GM12892 (cell line): ENCODE data around the gene EPX.

Source experiments
- POLR2A ChIP-seq: IDR thresholded peaks from 2 replicates; pipeline ENCODE4 v1.6.1; 2011; ENCODE audit warnings: low read depth, low read length, control low read depth
- POLR2AphosphoS5 ChIP-seq: IDR thresholded peaks from 2 replicates; pipeline ENCODE4 v1.6.1; 2011; ENCODE audit warnings: low read depth, low read length, control low read depth

DNA sequence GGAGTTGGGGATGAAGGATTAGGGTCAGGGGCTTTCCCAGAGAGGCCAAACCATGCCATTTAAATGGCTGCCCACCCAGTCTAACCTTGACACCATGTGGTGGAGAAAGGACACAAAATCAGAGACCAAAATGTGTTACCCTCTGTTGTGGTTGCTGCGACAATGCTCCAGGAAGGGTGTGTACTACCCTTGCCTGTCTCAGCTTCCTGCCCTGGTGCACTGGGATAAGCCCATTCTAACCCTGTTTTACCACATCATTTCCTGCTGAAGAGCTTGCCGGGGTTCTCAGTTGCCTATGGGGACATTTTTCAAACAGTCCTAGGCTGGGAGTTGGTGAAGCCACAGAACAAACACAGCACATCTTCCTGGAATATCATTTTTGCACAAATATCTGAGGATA, 39.5 kb upstream of the EPX start:
- no peak for TF ChIP-seq POLR2A
- no peak for TF ChIP-seq POLR2AphosphoS5
